WTC11 (cell line): Measurements from ENCODE around the gene DUSP22. TPM values are rescaled to one million over a fixed set of nuclear protein-coding genes. Genes with fewer than 3 reads are reported as not detected.

ENCODE experiments used
- ATAC-seq: fragments of 200-7000 bp; cut with Tn5 transposase; 2 replicates; pipeline ENCODE4 v1.10.0; 2021; ENCODE audit warnings: mild to moderate bottlenecking, moderate library complexity
- CTCF ChIA-PET: fragments of 300-600 bp; sonication (Branson Sonifier 250); formaldehyde crosslinking; loops from one replicate; lab custom pipeline; 2021; ENCODE audit warnings: antibody characterized with exemption; lab: Charles Lee
- POLR2A ChIA-PET: fragments of 350-600 bp; sonication (Branson Sonifier 250); formaldehyde crosslinking; loops from one replicate; lab custom pipeline; 2021; ENCODE audit warnings: antibody characterized with exemption; lab: Charles Lee
- DNase-seq: peaks from one replicate; pipeline ENCODE4 v3.0.0; 2021; ENCODE audit warnings: low spot score
- H3K27ac Mint-ChIP-seq: 2 replicates; pipeline ENCODE4 v1.8.0; 2021; ENCODE audit warnings: mixed read lengths
- H3K27me3 Mint-ChIP-seq: 2 replicates; pipeline ENCODE4 v1.8.0; 2021; ENCODE audit warnings: low read depth, mild to moderate bottlenecking, moderate library complexity, mixed read lengths
- H3K36me3 Mint-ChIP-seq: 2 replicates; pipeline ENCODE4 v1.8.0; 2021; ENCODE audit warnings: mixed read lengths
- H3K4me1 Mint-ChIP-seq: 2 replicates; pipeline ENCODE4 v1.8.0; 2022; ENCODE audit warnings: mixed read lengths
- H3K4me3 Mint-ChIP-seq: 2 replicates; pipeline ENCODE4 v1.8.0; 2021; ENCODE audit warnings: mild to moderate bottlenecking, moderate library complexity, mixed read lengths
- H3K9me3 Mint-ChIP-seq: 2 replicates; pipeline ENCODE4 v1.8.0; 2021; ENCODE audit warnings: mixed read lengths
- ATF6 ChIP-seq: sonication (generic); formaldehyde crosslinking; IDR thresholded peaks from 2 replicates; pipeline ENCODE4 v1.8.1; 2023; ENCODE audit warnings: mild to moderate bottlenecking, missing genetic modification reagents
- CREB1 ChIP-seq: sonication (generic); formaldehyde crosslinking; IDR thresholded peaks from 2 replicates; pipeline ENCODE4 v1.8.0; 2023; ENCODE audit warnings: mild to moderate bottlenecking, missing genetic modification reagents
- CTCF ChIP-seq: fragments of 200-600 bp; IDR thresholded peaks from 2 replicates; pipeline ENCODE4 v1.8.0; 2022; ENCODE audit warnings: antibody characterized with exemption
- GTF2I ChIP-seq: fragments of 250-450 bp; sonication (Bioruptor Pico); conservative IDR thresholded peaks from 2 replicates; pipeline ENCODE4 v1.4.0; 2021; ENCODE audit warnings: mild to moderate bottlenecking
- JUN ChIP-seq: sonication (generic); formaldehyde crosslinking; IDR thresholded peaks from 2 replicates; pipeline ENCODE4 v1.8.0; 2023; ENCODE audit warnings: mild to moderate bottlenecking, missing genetic modification reagents
- SP1 ChIP-seq: sonication (generic); formaldehyde crosslinking; conservative IDR thresholded peaks from 2 replicates; pipeline ENCODE4 v1.8.1; 2022; ENCODE audit warnings: missing genetic modification reagents
- TEAD1 ChIP-seq: sonication (generic); formaldehyde crosslinking; IDR thresholded peaks from 2 replicates; pipeline ENCODE4 v1.8.0; 2022; ENCODE audit warnings: mild to moderate bottlenecking, missing genetic modification reagents
- TP53 ChIP-seq: sonication (generic); formaldehyde crosslinking; IDR thresholded peaks from 2 replicates; pipeline ENCODE4 v1.8.1; 2023; ENCODE audit warnings: mild to moderate bottlenecking, missing genetic modification reagents
- ZNF232 ChIP-seq: sonication (generic); formaldehyde crosslinking; IDR thresholded peaks from 2 replicates; pipeline ENCODE4 v1.8.0; 2022; ENCODE audit warnings: mild to moderate bottlenecking, missing genetic modification reagents
- ZNF396 ChIP-seq: fragments of 250-450 bp; sonication (Bioruptor Pico); IDR thresholded peaks from 2 replicates; pipeline ENCODE4 v1.8.0; 2021; ENCODE audit warnings: mild to moderate bottlenecking, moderate library complexity, borderline replicate concordance
- ZSCAN18 ChIP-seq: fragments of 250-450 bp; sonication (Bioruptor Pico); IDR thresholded peaks from 2 replicates; pipeline ENCODE4 v2.1.2; 2022; ENCODE audit warnings: mild to moderate bottlenecking, moderate library complexity
- total RNA-seq: library from RNA; stranded (reverse); gene quantifications from 3 replicates; pipeline ENCODE4 v1.2.3, GENCODE V29; 2021
- TF ChIP-seq, protein P1 (sequence below): sonication (generic); formaldehyde crosslinking; IDR thresholded peaks from 2 replicates; pipeline ENCODE4 v1.8.1; 2023; ENCODE audit warnings: mild to moderate bottlenecking, missing genetic modification reagents, borderline replicate concordance
- TF ChIP-seq, protein P2 (sequence below): sonication (generic); formaldehyde crosslinking; IDR thresholded peaks from 2 replicates; pipeline ENCODE4 v1.8.0; 2023; ENCODE audit warnings: mild to moderate bottlenecking, missing genetic modification reagents

Gene DUSP22
- total RNA-seq, 1 experiment from 2014 or later: 38.5 TPM

DNA sequence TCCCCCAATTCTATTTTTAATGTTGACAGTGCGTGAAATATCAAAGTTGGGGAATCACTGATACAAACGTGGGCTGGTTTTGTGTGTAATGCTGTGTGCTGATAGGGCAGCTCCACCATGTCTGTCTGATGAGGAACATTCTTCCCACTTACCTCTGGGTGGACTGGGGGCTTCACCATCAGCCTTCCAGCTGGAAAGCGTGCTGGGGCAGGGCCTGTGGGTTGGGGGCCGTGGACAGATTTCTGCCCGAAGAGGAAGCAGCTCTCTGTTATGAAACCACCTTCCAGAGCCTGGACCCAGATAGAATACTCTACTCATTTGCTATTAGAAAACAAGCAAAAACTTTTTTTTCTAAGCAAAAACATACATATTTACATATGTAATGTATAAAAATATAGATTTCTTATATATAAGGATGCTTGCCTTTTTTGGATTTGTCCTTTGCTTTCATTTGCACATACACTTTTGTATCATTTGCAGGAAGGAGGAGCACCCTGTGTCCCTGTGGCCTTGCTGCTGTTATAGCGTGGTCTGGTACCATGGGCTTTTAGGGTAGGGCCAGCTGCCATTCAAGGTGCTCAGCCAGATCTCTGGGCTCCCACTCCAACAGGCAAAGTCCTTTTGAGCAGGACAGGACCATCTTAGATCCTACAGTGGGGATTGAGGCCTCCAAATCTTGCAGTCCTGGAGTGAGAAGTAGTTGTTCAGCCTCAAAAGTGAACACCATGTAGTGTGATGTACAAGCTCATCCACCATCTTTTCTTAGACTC lies 48.1 kb downstream of the DUSP22 start:
- no peaks in the 10 kb centered on the region for H3K4me1 Mint-ChIP-seq
- H3K4me3 Mint-ChIP-seq: no peak overlapping the region
- TF ChIP-seq, protein P1, sequence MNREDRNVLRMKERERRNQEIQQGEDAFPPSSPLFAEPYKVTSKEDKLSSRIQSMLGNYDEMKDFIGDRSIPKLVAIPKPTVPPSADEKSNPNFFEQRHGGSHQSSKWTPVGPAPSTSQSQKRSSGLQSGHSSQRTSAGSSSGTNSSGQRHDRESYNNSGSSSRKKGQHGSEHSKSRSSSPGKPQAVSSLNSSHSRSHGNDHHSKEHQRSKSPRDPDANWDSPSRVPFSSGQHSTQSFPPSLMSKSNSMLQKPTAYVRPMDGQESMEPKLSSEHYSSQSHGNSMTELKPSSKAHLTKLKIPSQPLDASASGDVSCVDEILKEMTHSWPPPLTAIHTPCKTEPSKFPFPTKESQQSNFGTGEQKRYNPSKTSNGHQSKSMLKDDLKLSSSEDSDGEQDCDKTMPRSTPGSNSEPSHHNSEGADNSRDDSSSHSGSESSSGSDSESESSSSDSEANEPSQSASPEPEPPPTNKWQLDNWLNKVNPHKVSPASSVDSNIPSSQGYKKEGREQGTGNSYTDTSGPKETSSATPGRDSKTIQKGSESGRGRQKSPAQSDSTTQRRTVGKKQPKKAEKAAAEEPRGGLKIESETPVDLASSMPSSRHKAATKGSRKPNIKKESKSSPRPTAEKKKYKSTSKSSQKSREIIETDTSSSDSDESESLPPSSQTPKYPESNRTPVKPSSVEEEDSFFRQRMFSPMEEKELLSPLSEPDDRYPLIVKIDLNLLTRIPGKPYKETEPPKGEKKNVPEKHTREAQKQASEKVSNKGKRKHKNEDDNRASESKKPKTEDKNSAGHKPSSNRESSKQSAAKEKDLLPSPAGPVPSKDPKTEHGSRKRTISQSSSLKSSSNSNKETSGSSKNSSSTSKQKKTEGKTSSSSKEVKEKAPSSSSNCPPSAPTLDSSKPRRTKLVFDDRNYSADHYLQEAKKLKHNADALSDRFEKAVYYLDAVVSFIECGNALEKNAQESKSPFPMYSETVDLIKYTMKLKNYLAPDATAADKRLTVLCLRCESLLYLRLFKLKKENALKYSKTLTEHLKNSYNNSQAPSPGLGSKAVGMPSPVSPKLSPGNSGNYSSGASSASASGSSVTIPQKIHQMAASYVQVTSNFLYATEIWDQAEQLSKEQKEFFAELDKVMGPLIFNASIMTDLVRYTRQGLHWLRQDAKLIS (CRISPR knock-in tag): no peak
- ATAC-seq (no peak), DNase-seq (no peak)
- POLR2A ChIA-PET: no interaction called here
- H3K9me3 Mint-ChIP-seq: peaks cover 60% of the 10 kb centered on the region
- CTCF ChIA-PET: interaction anchor here (0.6 to 1.3 kb wide), 3 partner anchors 8 to 152 kb away, joined by 3 read pairs; no protein-coding TSS in a partner anchor
- H3K27me3 Mint-ChIP-seq: peaks cover 10% of the 10 kb centered on the region; the same call in 1 of the 2 replicates
- no peak overlapping the region for H3K27ac Mint-ChIP-seq
- H3K36me3 Mint-ChIP-seq: peaks cover 73% of the 10 kb centered on the region

- CTCF ChIA-PET: interaction anchor here (0.6 to 1.0 kb wide), 2 partner anchors 9 to 10 kb away, joined by 3 read pairs; no protein-coding TSS in a partner anchor
- DNase-seq (no peak), ATAC-seq (no peak)
- H3K4me1 Mint-ChIP-seq: no peaks in the 10 kb centered on the region
- POLR2A ChIA-PET: no interaction called here
- peaks cover 10% of the 10 kb centered on the region; the same call in 1 of the 2 replicates for H3K27me3 Mint-ChIP-seq
- peaks cover 62% of the 10 kb centered on the region for H3K9me3 Mint-ChIP-seq
- no peak overlapping the region for H3K27ac Mint-ChIP-seq
- no peak overlapping the region for H3K4me3 Mint-ChIP-seq
- H3K36me3 Mint-ChIP-seq: peaks cover 74% of the 10 kb centered on the region
- TF ChIP-seq SP1 (CRISPR knock-in tag): no peak
- no peak for TF ChIP-seq JUN (CRISPR knock-in tag)
- TF ChIP-seq GTF2I: no peak
- TF ChIP-seq ZSCAN18 (CRISPR knock-in tag): no peak
- TF ChIP-seq ZNF396 (CRISPR knock-in tag): no peak
- TF ChIP-seq CREB1 (CRISPR knock-in tag): no peak
- no peak for TF ChIP-seq ZNF232 (CRISPR knock-in tag)
- TF ChIP-seq ATF6 (CRISPR knock-in tag): no peak
- no peak for TF ChIP-seq TP53
- TF ChIP-seq, protein P1 (CRISPR knock-in tag): no peak
- no peak for TF ChIP-seq TEAD1 (CRISPR knock-in tag)
- TF ChIP-seq, protein P2, sequence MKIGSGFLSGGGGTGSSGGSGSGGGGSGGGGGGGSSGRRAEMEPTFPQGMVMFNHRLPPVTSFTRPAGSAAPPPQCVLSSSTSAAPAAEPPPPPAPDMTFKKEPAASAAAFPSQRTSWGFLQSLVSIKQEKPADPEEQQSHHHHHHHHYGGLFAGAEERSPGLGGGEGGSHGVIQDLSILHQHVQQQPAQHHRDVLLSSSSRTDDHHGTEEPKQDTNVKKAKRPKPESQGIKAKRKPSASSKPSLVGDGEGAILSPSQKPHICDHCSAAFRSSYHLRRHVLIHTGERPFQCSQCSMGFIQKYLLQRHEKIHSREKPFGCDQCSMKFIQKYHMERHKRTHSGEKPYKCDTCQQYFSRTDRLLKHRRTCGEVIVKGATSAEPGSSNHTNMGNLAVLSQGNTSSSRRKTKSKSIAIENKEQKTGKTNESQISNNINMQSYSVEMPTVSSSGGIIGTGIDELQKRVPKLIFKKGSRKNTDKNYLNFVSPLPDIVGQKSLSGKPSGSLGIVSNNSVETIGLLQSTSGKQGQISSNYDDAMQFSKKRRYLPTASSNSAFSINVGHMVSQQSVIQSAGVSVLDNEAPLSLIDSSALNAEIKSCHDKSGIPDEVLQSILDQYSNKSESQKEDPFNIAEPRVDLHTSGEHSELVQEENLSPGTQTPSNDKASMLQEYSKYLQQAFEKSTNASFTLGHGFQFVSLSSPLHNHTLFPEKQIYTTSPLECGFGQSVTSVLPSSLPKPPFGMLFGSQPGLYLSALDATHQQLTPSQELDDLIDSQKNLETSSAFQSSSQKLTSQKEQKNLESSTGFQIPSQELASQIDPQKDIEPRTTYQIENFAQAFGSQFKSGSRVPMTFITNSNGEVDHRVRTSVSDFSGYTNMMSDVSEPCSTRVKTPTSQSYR: no peak
- TF ChIP-seq CTCF: no peak
- TF ChIP-seq, all 79 proteins: peak for 0
Observed at GRCh38 chr6:340991-341827, 48.9 kb downstream of the DUSP22 start.
